ENCODE data around the gene GLYR1.

The GLYR1 gene

DNA sequence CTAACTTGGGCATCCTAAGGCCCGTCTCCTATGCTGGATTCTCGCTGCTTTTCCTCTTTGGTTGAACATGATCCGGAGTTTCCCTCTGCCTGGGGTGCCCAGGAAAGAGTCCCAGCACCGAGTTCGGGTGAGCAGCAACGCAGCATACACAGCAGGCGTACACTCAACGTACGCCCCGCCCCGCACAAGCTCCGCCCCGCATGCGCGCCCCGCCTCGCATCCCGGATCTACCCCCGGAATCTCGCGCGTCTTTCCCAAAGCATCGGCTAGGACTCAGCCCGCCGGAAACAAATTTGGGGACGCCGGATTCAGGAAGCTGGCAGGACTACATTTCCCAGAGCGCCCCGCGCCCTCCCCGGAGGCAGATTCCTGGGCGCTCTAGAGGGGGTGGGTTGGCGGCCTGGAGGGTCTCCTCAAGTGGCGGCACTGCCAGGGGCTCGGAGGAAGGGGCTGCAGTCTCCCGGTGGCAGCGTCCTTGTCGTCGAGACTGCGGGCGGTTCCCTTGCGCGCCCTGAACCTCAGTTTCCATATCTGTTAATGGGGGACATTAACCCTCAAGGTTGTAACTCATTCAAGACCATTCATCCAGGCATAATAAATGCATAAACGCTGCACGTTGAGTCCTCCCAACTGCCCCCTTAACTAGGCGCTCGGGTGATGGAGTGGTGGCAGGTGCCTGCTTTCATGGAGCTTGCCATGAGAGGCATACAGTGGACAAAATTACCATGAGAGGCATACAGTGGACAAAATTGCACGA is 78.4 kb downstream of the GLYR1 start:
- Histone ChIP-seq H2AFZ (ENCODE audit: low read length) (peak overlapping the region; percentile 51; the same call in 1 of the 2 replicates), H3K79me2 (ENCODE audit: insufficient read depth, low read length) (no peaks in the 10 kb centered on the region), H3K9me3 (ENCODE audit: low read length) (no peaks in the 10 kb centered on the region), H3K27me3 (ENCODE audit: insufficient read depth, low read length) (no peaks in the 10 kb centered on the region), H3K27ac (ENCODE audit: low read depth, low read length, poor library complexity, severe bottlenecking) (no peak overlapping the region), H3K4me2 (ENCODE audit: low read length) (peak overlapping the region; percentile 70), H3K9me2 (ENCODE audit: low read depth, low read length) (no peaks in the 10 kb centered on the region), H3F3A (ENCODE audit: insufficient read depth, low read length) (peaks cover 9% of the 10 kb centered on the region; the same call in 1 of the 2 replicates), H3K4me1 (ENCODE audit: insufficient read depth, low read length, severe bottlenecking) (peaks cover 13% of the 10 kb centered on the region), H3K9ac (ENCODE audit: low read length) (peak overlapping the region; percentile 55), H3K4me3 (ENCODE audit: low read depth, low read length, poor library complexity, severe bottlenecking) (peak overlapping the region; percentile 86), H3K36me3 (ENCODE audit: insufficient read depth, low read length) (peaks cover 5% of the 10 kb centered on the region; the same call in 1 of the 2 replicates), H4K20me1 (ENCODE audit: insufficient read depth, low read length) (no peaks in the 10 kb centered on the region)
- TF ChIP-seq, protein P1, sequence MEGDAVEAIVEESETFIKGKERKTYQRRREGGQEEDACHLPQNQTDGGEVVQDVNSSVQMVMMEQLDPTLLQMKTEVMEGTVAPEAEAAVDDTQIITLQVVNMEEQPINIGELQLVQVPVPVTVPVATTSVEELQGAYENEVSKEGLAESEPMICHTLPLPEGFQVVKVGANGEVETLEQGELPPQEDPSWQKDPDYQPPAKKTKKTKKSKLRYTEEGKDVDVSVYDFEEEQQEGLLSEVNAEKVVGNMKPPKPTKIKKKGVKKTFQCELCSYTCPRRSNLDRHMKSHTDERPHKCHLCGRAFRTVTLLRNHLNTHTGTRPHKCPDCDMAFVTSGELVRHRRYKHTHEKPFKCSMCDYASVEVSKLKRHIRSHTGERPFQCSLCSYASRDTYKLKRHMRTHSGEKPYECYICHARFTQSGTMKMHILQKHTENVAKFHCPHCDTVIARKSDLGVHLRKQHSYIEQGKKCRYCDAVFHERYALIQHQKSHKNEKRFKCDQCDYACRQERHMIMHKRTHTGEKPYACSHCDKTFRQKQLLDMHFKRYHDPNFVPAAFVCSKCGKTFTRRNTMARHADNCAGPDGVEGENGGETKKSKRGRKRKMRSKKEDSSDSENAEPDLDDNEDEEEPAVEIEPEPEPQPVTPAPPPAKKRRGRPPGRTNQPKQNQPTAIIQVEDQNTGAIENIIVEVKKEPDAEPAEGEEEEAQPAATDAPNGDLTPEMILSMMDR (IDR thresholded peaks at IDR 0.05; ENCODE audit: low read length), result no peak
- no peak for TF ChIP-seq EZH2 (IDR thresholded peaks at IDR 0.05; ENCODE audit: borderline replicate concordance, low read length)

DNA sequence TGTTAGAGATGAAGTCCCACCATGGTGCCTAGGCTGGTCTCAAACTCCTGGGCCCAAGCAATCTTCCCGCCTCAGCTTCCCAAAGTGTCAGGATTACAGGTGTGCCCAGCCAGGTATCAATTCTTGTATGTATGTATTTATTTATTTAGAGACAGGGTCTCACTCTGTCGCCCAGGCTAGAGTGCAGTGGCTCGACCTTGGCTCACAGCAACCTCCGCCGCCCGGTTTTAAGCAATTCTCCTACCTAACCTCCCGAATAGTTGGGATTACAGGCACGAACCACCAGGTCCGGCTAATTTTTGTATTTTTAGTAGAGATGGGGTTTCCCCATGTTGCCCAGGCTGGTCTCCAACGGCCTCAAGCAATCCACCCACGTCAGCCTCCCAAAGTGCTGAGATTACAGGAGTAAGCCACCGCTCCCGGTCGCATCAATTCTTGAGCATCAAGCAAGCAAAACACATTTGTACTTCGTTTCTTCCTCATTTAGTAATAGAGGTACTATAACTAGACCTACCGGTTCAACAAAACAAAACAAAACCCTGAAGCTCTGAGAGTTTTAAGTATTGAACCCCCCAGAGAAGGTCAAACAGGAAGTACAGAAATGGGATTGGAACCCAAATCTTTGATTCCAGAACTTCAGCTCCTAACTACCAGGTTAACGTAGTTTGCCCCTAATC is 79.1 kb downstream of the GLYR1 start:
- Histone ChIP-seq H3K9ac (ENCODE audit: low read length) (peak overlapping the region; percentile 55), H3K4me1 (ENCODE audit: insufficient read depth, low read length, severe bottlenecking) (peaks cover 13% of the 10 kb centered on the region), H3K9me3 (ENCODE audit: low read length) (no peaks in the 10 kb centered on the region), H3K27me3 (ENCODE audit: insufficient read depth, low read length) (no peaks in the 10 kb centered on the region), H3K4me3 (ENCODE audit: low read depth, low read length, poor library complexity, severe bottlenecking) (peak overlapping the region; percentile 86), H3K4me2 (ENCODE audit: low read length) (peak overlapping the region; percentile 70), H4K20me1 (ENCODE audit: insufficient read depth, low read length) (no peaks in the 10 kb centered on the region), H3K79me2 (ENCODE audit: insufficient read depth, low read length) (no peaks in the 10 kb centered on the region), H3K36me3 (ENCODE audit: insufficient read depth, low read length) (peaks cover 10% of the 10 kb centered on the region; the same call in 1 of the 2 replicates), H3F3A (ENCODE audit: insufficient read depth, low read length) (peaks cover 9% of the 10 kb centered on the region; the same call in 1 of the 2 replicates), H3K27ac (ENCODE audit: low read depth, low read length, poor library complexity, severe bottlenecking) (no peak overlapping the region), H2AFZ (ENCODE audit: low read length) (no peak overlapping the region), H3K9me2 (ENCODE audit: low read depth, low read length) (no peaks in the 10 kb centered on the region)
- TF ChIP-seq, protein P1 (IDR thresholded peaks at IDR 0.05; ENCODE audit: low read length), result no peak
- TF ChIP-seq EZH2 (IDR thresholded peaks at IDR 0.05; ENCODE audit: borderline replicate concordance, low read length), result no peak

DNA sequence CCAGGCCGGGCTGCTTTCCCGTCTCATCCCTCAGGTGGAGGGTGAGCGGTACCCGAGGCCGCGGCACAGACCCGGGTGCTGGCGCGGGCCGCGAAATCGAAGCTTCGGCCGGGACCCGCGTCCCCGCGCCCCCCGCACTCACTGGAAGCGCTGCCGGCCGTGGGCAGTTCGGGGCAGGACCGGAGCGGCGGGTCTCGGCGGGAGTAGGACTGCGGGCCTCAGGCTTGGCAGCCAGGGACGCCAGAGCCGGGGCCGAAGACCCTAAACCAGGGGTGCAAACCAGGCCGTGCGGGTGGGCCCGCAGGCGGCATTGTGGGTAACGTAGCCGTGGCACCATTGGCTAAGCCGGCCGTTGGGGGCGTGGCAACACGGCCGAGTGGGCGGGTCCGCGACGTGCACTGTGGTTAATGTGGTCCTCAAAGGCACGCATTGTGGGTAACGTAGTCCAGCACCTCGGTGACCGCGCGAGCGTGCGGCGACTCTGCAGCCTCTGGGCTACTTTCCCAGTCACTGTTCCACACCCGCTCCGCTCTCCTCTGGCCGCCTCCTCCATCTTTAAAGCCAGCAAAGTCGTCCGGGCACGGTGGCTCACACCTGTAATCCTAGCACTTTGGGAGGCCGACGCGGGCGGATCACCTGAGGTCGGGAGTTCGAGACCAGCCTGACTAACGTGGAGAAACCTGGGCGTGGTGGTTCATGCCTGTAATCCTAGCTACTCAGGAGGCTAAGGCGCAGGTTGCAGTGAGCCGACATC is 80.0 kb downstream of the GLYR1 start, which contains the start of gene ZNF500:
Gene ZNF500 (minus strand): TSS at position 288 of the 754 bp plus-strand sequence. CDS start 1,184 bp downstream, outside the sequence.
- no peaks in the 10 kb centered on the region for H3K9me2 ChIP-seq (ENCODE audit: low read depth, low read length)
- H3K4me1 ChIP-seq (ENCODE audit: insufficient read depth, low read length, severe bottlenecking), result peaks cover 13% of the 10 kb centered on the region
- H3K4me2 ChIP-seq (ENCODE audit: low read length), result peak within 1 kb of the TSS; percentile 81
- H2AFZ ChIP-seq (ENCODE audit: low read length), result no peak within 1 kb of the TSS
- H4K20me1 ChIP-seq (ENCODE audit: insufficient read depth, low read length), result no peaks in the 10 kb centered on the region
- H3K4me3 ChIP-seq (ENCODE audit: low read depth, low read length, poor library complexity, severe bottlenecking), result peak within 1 kb of the TSS; percentile 86
- no peak within 1 kb of the TSS for H3K27ac ChIP-seq (ENCODE audit: low read depth, low read length, poor library complexity, severe bottlenecking)
- H3K9ac ChIP-seq (ENCODE audit: low read length), result peak within 1 kb of the TSS; percentile 85
- no peaks in the 10 kb centered on the region for H3K9me3 ChIP-seq (ENCODE audit: low read length)
- peaks cover 9% of the 10 kb centered on the region; the same call in 1 of the 2 replicates for H3F3A ChIP-seq (ENCODE audit: insufficient read depth, low read length)
- peaks cover 18% of the 10 kb centered on the region for H3K36me3 ChIP-seq (ENCODE audit: insufficient read depth, low read length)
- no peaks in the 10 kb centered on the region for H3K79me2 ChIP-seq (ENCODE audit: insufficient read depth, low read length)
- TF ChIP-seq, protein P1 (IDR thresholded peaks at IDR 0.05; ENCODE audit: low read length), result no peak
- TF ChIP-seq EZH2 (IDR thresholded peaks at IDR 0.05; ENCODE audit: borderline replicate concordance, low read length), result no peak
- no peaks in the 10 kb centered on the region for H3K27me3 ChIP-seq (ENCODE audit: insufficient read depth, low read length)

Measured in OCI-LY1 (cell line).